Measurements from ENCODE around the gene APPBP2.

The APPBP2 gene

DNA sequence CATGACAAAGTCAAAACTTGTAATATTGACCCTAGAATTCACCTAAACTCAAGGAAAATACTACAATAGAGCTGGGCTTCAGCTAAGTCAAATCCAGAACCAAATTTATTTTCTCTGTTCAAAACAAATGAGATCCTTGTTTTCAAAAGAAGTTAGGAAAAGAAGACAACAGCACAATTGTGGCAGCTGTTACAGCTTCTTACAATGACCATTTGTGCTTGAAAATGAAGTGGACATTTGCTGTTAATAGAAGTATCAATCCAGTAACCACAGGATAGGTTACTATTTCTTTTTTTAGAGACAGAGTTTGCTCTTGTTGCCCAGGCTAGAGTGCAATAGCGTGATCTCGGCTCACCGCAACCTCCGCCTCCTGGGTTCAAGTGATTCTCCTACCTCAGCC is 44.4 kb downstream of the APPBP2 start:
- Histone ChIP-seq H3K36me3 (ENCODE audit: control insufficient read depth in 4 of 4, insufficient read depth in 4 of 4, low read length in 3 of 4) (peaks cover 0 to 13% (median 5%) of the 10 kb centered on the region in 4 experiments), H3K27me3 (replicated peaks in 2 of 5; ENCODE audit: control insufficient read depth in 4 of 5, insufficient read depth in 5 of 5, low read length in 4 of 5) (no peaks in the 10 kb centered on the region), H3K27ac (ENCODE audit: insufficient read depth in 1 of 2, low read depth in 1 of 2, low read length in 2 of 2, poor library complexity in 1 of 2, severe bottlenecking in 2 of 2) (no peak overlapping the region), H3K9me3 (ENCODE audit: control extremely low read depth in 1 of 5, control insufficient read depth in 4 of 5, insufficient read depth in 2 of 5, low read depth in 1 of 5, low read length in 4 of 5) (no peaks in the 10 kb centered on the region), H3K4me1 (ENCODE audit: control extremely low read depth in 1 of 4, control insufficient read depth in 4 of 4, insufficient read depth in 4 of 4, low read length in 3 of 4) (no peaks in the 10 kb centered on the region), H3K4me3 (ENCODE audit: control insufficient read depth in 1 of 7, extremely low read depth in 1 of 7, insufficient read depth in 4 of 7, low read depth in 2 of 7, low read length in 6 of 7) (no peak overlapping the region)
- POLR2A ChIA-PET: no interaction called here
- CTCF ChIA-PET: no interaction called here
- no peak for DNase-seq
- 100% methylated on average over 2 of the region's 4 CpGs for whole genome bisulfite sequencing (ENCODE audit: insufficient coverage)

- H3K36me3 ChIP-seq (ENCODE audit: control insufficient read depth in 4 of 4, insufficient read depth in 4 of 4, low read length in 3 of 4): peaks cover 2 to 28% (median 15%) of the 10 kb centered on the region in 4 experiments
- peaks cover 0 to 5% (median 0%) of the 10 kb centered on the region in 5 experiments for H3K9me3 ChIP-seq (ENCODE audit: control extremely low read depth in 1 of 5, control insufficient read depth in 4 of 5, insufficient read depth in 2 of 5, low read depth in 1 of 5, low read length in 4 of 5)
- peaks cover 5 to 13% (median 10%) of the 10 kb centered on the region in 4 experiments for H3K4me1 ChIP-seq (ENCODE audit: control extremely low read depth in 1 of 4, control insufficient read depth in 4 of 4, insufficient read depth in 4 of 4, low read length in 3 of 4)
- no peak overlapping the region for H3K4me3 ChIP-seq (ENCODE audit: control insufficient read depth in 1 of 7, extremely low read depth in 1 of 7, insufficient read depth in 4 of 7, low read depth in 2 of 7, low read length in 6 of 7)
- H3K27me3 ChIP-seq (replicated peaks in 2 of 5; ENCODE audit: control insufficient read depth in 4 of 5, insufficient read depth in 5 of 5, low read length in 4 of 5): no peaks in the 10 kb centered on the region
- ChIA-PET CTCF (interaction anchor here (0.7 kb wide), 1 partner anchor 104 kb away, joined by 3 read pairs; no protein-coding TSS in a partner anchor), POLR2A (no interaction called here)
- H3K27ac ChIP-seq (ENCODE audit: insufficient read depth in 1 of 2, low read depth in 1 of 2, low read length in 2 of 2, poor library complexity in 1 of 2, severe bottlenecking in 2 of 2): no peak overlapping the region
- DNase-seq: no peak
Measured at GRCh38 chr17:60473788-60474187, 52.3 kb downstream of the APPBP2 start.

- no peaks in the 10 kb centered on the region for H3K27me3 ChIP-seq (replicated peaks in 2 of 5; ENCODE audit: control insufficient read depth in 4 of 5, insufficient read depth in 5 of 5, low read length in 4 of 5)
- peaks cover 5 to 16% (median 10%) of the 10 kb centered on the region in 4 experiments for H3K4me1 ChIP-seq (ENCODE audit: control extremely low read depth in 1 of 4, control insufficient read depth in 4 of 4, insufficient read depth in 4 of 4, low read length in 3 of 4)
- no peak overlapping the region for H3K27ac ChIP-seq (ENCODE audit: insufficient read depth in 1 of 2, low read depth in 1 of 2, low read length in 2 of 2, poor library complexity in 1 of 2, severe bottlenecking in 2 of 2)
- no peak for DNase-seq
- peaks cover 0 to 5% (median 0%) of the 10 kb centered on the region in 5 experiments for H3K9me3 ChIP-seq (ENCODE audit: control extremely low read depth in 1 of 5, control insufficient read depth in 4 of 5, insufficient read depth in 2 of 5, low read depth in 1 of 5, low read length in 4 of 5)
- ChIA-PET CTCF (no interaction called here), POLR2A (no interaction called here)
- no peak overlapping the region for H3K4me3 ChIP-seq (ENCODE audit: control insufficient read depth in 1 of 7, extremely low read depth in 1 of 7, insufficient read depth in 4 of 7, low read depth in 2 of 7, low read length in 6 of 7)
- peaks cover 4 to 27% (median 20%) of the 10 kb centered on the region in 4 experiments for H3K36me3 ChIP-seq (ENCODE audit: control insufficient read depth in 4 of 4, insufficient read depth in 4 of 4, low read length in 3 of 4)
- no CpG with 5 or more reads among the region's 1 CpG for WGBS (ENCODE audit: insufficient coverage)
Measured at GRCh38 chr17:60472449-60472848, 53.6 kb downstream of the APPBP2 start.

- POLR2A ChIA-PET: no interaction called here
- 100% methylated on average over 3 of the region's 4 CpGs for WGBS (ENCODE audit: insufficient coverage)
Measured at GRCh38 chr17:60471451-60471850, 54.6 kb downstream of the APPBP2 start.

GRCh38 chr17:60468371-60468770 is 57.7 kb downstream of the APPBP2 start:
- H3K27ac ChIP-seq (ENCODE audit: insufficient read depth in 1 of 2, low read depth in 1 of 2, low read length in 2 of 2, poor library complexity in 1 of 2, severe bottlenecking in 2 of 2): no peak overlapping the region
- peaks cover 8 to 45% (median 35%) of the 10 kb centered on the region in 4 experiments for H3K36me3 ChIP-seq (ENCODE audit: control insufficient read depth in 4 of 4, insufficient read depth in 4 of 4, low read length in 3 of 4)
- H3K9me3 ChIP-seq (ENCODE audit: control extremely low read depth in 1 of 5, control insufficient read depth in 4 of 5, insufficient read depth in 2 of 5, low read depth in 1 of 5, low read length in 4 of 5): peaks cover 0 to 5% (median 0%) of the 10 kb centered on the region in 5 experiments
- H3K4me3 ChIP-seq (ENCODE audit: control insufficient read depth in 1 of 7, extremely low read depth in 1 of 7, insufficient read depth in 4 of 7, low read depth in 2 of 7, low read length in 6 of 7): no peak overlapping the region
- no peak for DNase-seq
- H3K27me3 ChIP-seq (replicated peaks in 2 of 5; ENCODE audit: control insufficient read depth in 4 of 5, insufficient read depth in 5 of 5, low read length in 4 of 5): no peaks in the 10 kb centered on the region
- CTCF ChIA-PET: interaction anchor here (0.7 kb wide), 1 partner anchor 103 kb away, joined by 3 read pairs; no protein-coding TSS in a partner anchor
- POLR2A ChIA-PET: no interaction called here
- peaks cover 5 to 16% (median 10%) of the 10 kb centered on the region in 4 experiments for H3K4me1 ChIP-seq (ENCODE audit: control extremely low read depth in 1 of 4, control insufficient read depth in 4 of 4, insufficient read depth in 4 of 4, low read length in 3 of 4)

More at GRCh38 chr17:60471451-60471850, 54.6 kb downstream of the APPBP2 start:
- Histone ChIP-seq H3K4me1 (ENCODE audit: control extremely low read depth in 1 of 4, control insufficient read depth in 4 of 4, insufficient read depth in 4 of 4, low read length in 3 of 4) (peaks cover 5 to 16% (median 10%) of the 10 kb centered on the region in 4 experiments), H3K36me3 (ENCODE audit: control insufficient read depth in 4 of 4, insufficient read depth in 4 of 4, low read length in 3 of 4) (peaks cover 5 to 23% (median 17%) of the 10 kb centered on the region in 4 experiments), H3K9me3 (ENCODE audit: control extremely low read depth in 1 of 5, control insufficient read depth in 4 of 5, insufficient read depth in 2 of 5, low read depth in 1 of 5, low read length in 4 of 5) (peaks cover 0 to 5% (median 0%) of the 10 kb centered on the region in 5 experiments), H3K4me3 (ENCODE audit: control insufficient read depth in 1 of 7, extremely low read depth in 1 of 7, insufficient read depth in 4 of 7, low read depth in 2 of 7, low read length in 6 of 7) (no peak overlapping the region), H3K27me3 (replicated peaks in 2 of 5; ENCODE audit: control insufficient read depth in 4 of 5, insufficient read depth in 5 of 5, low read length in 4 of 5) (no peaks in the 10 kb centered on the region), H3K27ac (ENCODE audit: insufficient read depth in 1 of 2, low read depth in 1 of 2, low read length in 2 of 2, poor library complexity in 1 of 2, severe bottlenecking in 2 of 2) (no peak overlapping the region)
- CTCF ChIA-PET: no interaction called here
- peak in 2 of 3 donors; percentile 13 to 23 for DNase-seq

DNA sequence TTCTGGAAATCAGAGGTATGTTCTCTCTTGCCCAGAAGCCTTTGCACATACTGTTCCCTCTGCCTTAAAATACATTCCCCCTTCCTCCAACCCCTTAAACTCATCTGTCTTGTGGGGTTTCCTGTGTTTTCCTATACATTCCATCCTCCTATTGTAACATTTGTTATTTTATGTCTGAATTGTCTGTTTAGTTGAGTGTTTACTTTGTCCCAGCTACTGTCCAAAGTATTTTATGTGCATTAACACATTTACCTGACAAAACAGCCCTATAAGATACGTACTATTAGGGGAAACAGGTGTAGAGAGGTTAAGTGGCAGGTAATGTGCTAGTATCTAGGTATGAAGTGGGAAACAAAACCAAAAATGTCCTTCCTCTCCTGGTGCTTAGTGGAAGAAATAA is 61.7 kb downstream of the APPBP2 start:
- DNase-seq: no peak
- Histone ChIP-seq H3K9me3 (ENCODE audit: control extremely low read depth in 1 of 5, control insufficient read depth in 4 of 5, insufficient read depth in 2 of 5, low read depth in 1 of 5, low read length in 4 of 5) (no peaks in the 10 kb centered on the region), H3K27me3 (replicated peaks in 2 of 5; ENCODE audit: control insufficient read depth in 4 of 5, insufficient read depth in 5 of 5, low read length in 4 of 5) (no peaks in the 10 kb centered on the region), H3K36me3 (ENCODE audit: control insufficient read depth in 4 of 4, insufficient read depth in 4 of 4, low read length in 3 of 4) (peaks cover 9 to 63% (median 39%) of the 10 kb centered on the region in 4 experiments), H3K27ac (ENCODE audit: insufficient read depth in 1 of 2, low read depth in 1 of 2, low read length in 2 of 2, poor library complexity in 1 of 2, severe bottlenecking in 2 of 2) (no peak overlapping the region), H3K4me1 (ENCODE audit: control extremely low read depth in 1 of 4, control insufficient read depth in 4 of 4, insufficient read depth in 4 of 4, low read length in 3 of 4) (peaks cover under 1 to 6% (median 1%) of the 10 kb centered on the region in 4 experiments), H3K4me3 (ENCODE audit: control insufficient read depth in 1 of 7, extremely low read depth in 1 of 7, insufficient read depth in 4 of 7, low read depth in 2 of 7, low read length in 6 of 7) (no peak overlapping the region)
- WGBS (ENCODE audit: insufficient coverage): 100% methylated on average over 1 of the region's 1 CpG
- POLR2A ChIA-PET: no interaction called here
- CTCF ChIA-PET: no interaction called here

GRCh38 chr17:60463157-60463835 is 62.7 kb downstream of the APPBP2 start:
- CTCF ChIA-PET: no interaction called here
- H3K36me3 ChIP-seq (ENCODE audit: control insufficient read depth in 4 of 4, insufficient read depth in 4 of 4, low read length in 3 of 4): peaks cover 12 to 70% (median 40%) of the 10 kb centered on the region in 4 experiments
- 79% methylated on average over 2 of the region's 4 CpGs for WGBS (ENCODE audit: insufficient coverage)

More at GRCh38 chr17:60463157-60463835, 62.7 kb downstream of the APPBP2 start:
- no peak for DNase-seq
- Histone ChIP-seq H3K9me3 (ENCODE audit: control extremely low read depth in 1 of 5, control insufficient read depth in 4 of 5, insufficient read depth in 2 of 5, low read depth in 1 of 5, low read length in 4 of 5) (no peaks in the 10 kb centered on the region), H3K27me3 (replicated peaks in 2 of 5; ENCODE audit: control insufficient read depth in 4 of 5, insufficient read depth in 5 of 5, low read length in 4 of 5) (no peaks in the 10 kb centered on the region), H3K4me3 (ENCODE audit: control insufficient read depth in 1 of 7, extremely low read depth in 1 of 7, insufficient read depth in 4 of 7, low read depth in 2 of 7, low read length in 6 of 7) (no peak overlapping the region), H3K4me1 (ENCODE audit: control extremely low read depth in 1 of 4, control insufficient read depth in 4 of 4, insufficient read depth in 4 of 4, low read length in 3 of 4) (no peaks in the 10 kb centered on the region), H3K27ac (ENCODE audit: insufficient read depth in 1 of 2, low read depth in 1 of 2, low read length in 2 of 2, poor library complexity in 1 of 2, severe bottlenecking in 2 of 2) (no peak overlapping the region)
- POLR2A ChIA-PET: no interaction called here
